Aorta (tissue), 5 donors: ENCODE results near the gene ZGRF1. TPM values are rescaled to one million over a fixed set of nuclear protein-coding genes. Genes with fewer than 3 reads are reported as not detected.
"Not testable (repeated sequence)": the region's sequence is repeated elsewhere in the genome, so short reads cannot be mapped to it uniquely, and the experiment has no call there.

Source experiments
- ATAC-seq: fragments of 200-7000 bp; cut with Tn5 transposase; one replicate; pipeline ENCODE4 v1.9.1; 2022; ENCODE audit warnings: moderate library complexity; ENCODE audit not compliant: low FRiP score
- DNase-seq, 2 donors: peaks; one replicate each; pipeline ENCODE4 v3.0.0-alpha.2; 2020
- H3K27ac ChIP-seq, 2 donors: one replicate each; pipeline ENCODE4 v1.5.1; 2013; ENCODE audit warnings: low read length in 2 of 2, mild to moderate bottlenecking in 2 of 2, moderate library complexity in 2 of 2, control low read depth in 1 of 2, inconsistent platforms in 1 of 2, low read depth in 1 of 2
- H3K27me3 ChIP-seq, 2 donors: one replicate each; pipeline ENCODE4 v1.6.1; 2013; ENCODE audit warnings: control low read depth in 1 of 2, low read length in 1 of 2, mild to moderate bottlenecking in 1 of 2, moderate library complexity in 1 of 2; ENCODE audit not compliant: insufficient read depth in 2 of 2, control insufficient read depth in 1 of 2
- H3K36me3 ChIP-seq, 2 donors: one replicate each; pipeline ENCODE4 v1.6.1; 2013; ENCODE audit warnings: control low read depth in 1 of 2, low read length in 1 of 2, mild to moderate bottlenecking in 1 of 2; ENCODE audit not compliant: insufficient read depth in 2 of 2, control insufficient read depth in 1 of 2
- H3K4me1 ChIP-seq, 2 donors: one replicate each; pipeline ENCODE4 v1.6.1; 2013; ENCODE audit warnings: low read length in 2 of 2, control low read depth in 1 of 2, mild to moderate bottlenecking in 1 of 2, moderate library complexity in 1 of 2; ENCODE audit not compliant: insufficient read depth in 2 of 2, control insufficient read depth in 1 of 2
- H3K4me3 ChIP-seq, 2 donors: one replicate each; pipeline ENCODE4 v1.5.1; 2013; ENCODE audit warnings: low read length in 2 of 2, control low read depth in 1 of 2, mild to moderate bottlenecking in 1 of 2
- H3K9me3 ChIP-seq: one replicate; pipeline ENCODE4 v1.6.1; 2013; ENCODE audit warnings: mild to moderate bottlenecking, low read length; ENCODE audit not compliant: control insufficient read depth
- WGBS, 2 donors: extraction: QIAGEN DNeasy Blood & Tissue Kit; methylation state at CpG; one replicate each; pipeline ENCODE4 v1.1.7; 2013; 5-methylcytosine and 5-hydroxymethylcytosine counted together
- intact Hi-C, 2 donors: fragments of 100-400 bp; cut with DNase I; formaldehyde crosslinking; loops; one replicate each; pipeline versions ENCODE4 v1.14.2 to v1.15.0; 2022
- polyA plus RNA-seq, 2 donors: library from polyadenylated mRNA; stranded (reverse); fragments of 200-250 nt; gene quantifications; one replicate each; pipeline ENCODE4 v1.2.3, GENCODE V29; 2013
- total RNA-seq, 2 donors: library from RNA; stranded (reverse); fragmentation: NEBNext Ultra II Directional; extraction: Animal tissue kit (Norgen Biotek cat#: 25700); gene quantifications; one replicate each; pipeline ENCODE4 v1.2.1, GENCODE V29; 2021
- donor health status: healthy with polysubstance abuse.
- donor health status: Bipolar disorder and iron deficiency.
- donor health status: DM: no; HTN: no; CAD: no.
- donor health status: DM: no; HTN: no; CAD: no.
- donor health status: DM: yes; HTN: yes; CAD: no.

Gene ZGRF1
- total and polyA plus RNA-seq, 4 donors, result 2.9 to 6.3 (median 5.4) TPM; not detected in 1

GRCh38 chr4:112664611-112665010 lies 27.9 kb upstream of the ZGRF1 start:
- Histone ChIP-seq H3K4me3 (no peak overlapping the region), H3K27me3 (no peaks in the 10 kb centered on the region), H3K36me3 (no peaks in the 10 kb centered on the region), H3K9me3 (no peaks in the 10 kb centered on the region), H3K4me1 (no peaks in the 10 kb centered on the region), H3K27ac (no peak overlapping the region)
- intact Hi-C loops, result no loop called here
- DNase-seq (no peak), ATAC-seq (no peak)
- 81 to 84% methylated on average over 2 of the region's 2 CpGs for WGBS, 2 donors

GRCh38 chr4:112656115-112656514 lies 19.4 kb upstream of the ZGRF1 start:
- DNase-seq, ATAC-seq, intact Hi-C loops, H3K36me3 ChIP-seq, H3K4me1 ChIP-seq, H3K27ac ChIP-seq, H3K9me3 ChIP-seq, H3K4me3 ChIP-seq, H3K27me3 ChIP-seq: not testable (repeated sequence)
- WGBS, 2 donors, result 85 to 87% methylated on average over 5 of the region's 5 CpGs

- Histone ChIP-seq H3K4me3 (no peak overlapping the region), H3K36me3 (peaks cover 0 to 4% of the 10 kb centered on the region in 2 donors), H3K27ac (no peak overlapping the region), H3K4me1 (no peaks in the 10 kb centered on the region), H3K27me3 (no peaks in the 10 kb centered on the region), H3K9me3 (no peaks in the 10 kb centered on the region)
- WGBS, 2 donors, result 67 to 68% methylated on average over 5 of the region's 5 CpGs
- intact Hi-C loops, result no loop called here
- DNase-seq (no peak), ATAC-seq (no peak)
Measured at GRCh38 chr4:112655270-112655669, 18.6 kb upstream of the ZGRF1 start.

DNA sequence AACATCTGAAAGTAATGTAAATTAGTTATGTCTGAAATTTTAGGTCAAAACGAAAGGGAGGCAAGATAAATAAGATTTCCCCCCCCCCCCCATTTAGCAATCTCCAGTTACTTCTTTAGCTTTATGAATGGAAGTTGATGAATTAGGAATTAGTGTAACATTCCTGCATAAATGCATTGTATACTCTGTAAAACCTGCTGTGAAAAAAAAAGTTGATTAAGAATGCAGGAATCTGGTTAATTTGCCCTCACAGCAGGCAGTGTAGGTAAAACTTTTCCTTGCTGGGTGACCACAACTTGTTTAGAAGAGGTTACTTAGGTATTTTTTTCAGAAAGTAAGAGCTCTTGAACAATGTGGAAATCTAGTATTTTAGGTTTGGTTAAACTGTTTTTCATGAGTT lies 15.5 kb upstream of the ZGRF1 start:
- Histone ChIP-seq H3K27ac (no peak overlapping the region), H3K27me3 (no peaks in the 10 kb centered on the region), H3K9me3 (no peaks in the 10 kb centered on the region), H3K4me3 (no peak overlapping the region), H3K36me3 (peaks cover 2 to 9% of the 10 kb centered on the region in 2 donors), H3K4me1 (no peaks in the 10 kb centered on the region)
- DNase-seq (no peak), ATAC-seq (no peak)
- intact Hi-C loops, result no loop called here
- WGBS, 2 donors, result 26 to 31% methylated on average over 1 of the region's 1 CpG

- H3K4me3 ChIP-seq, result no peak overlapping the region
- no peak overlapping the region for H3K27ac ChIP-seq
- H3K9me3 ChIP-seq, result no peaks in the 10 kb centered on the region
- no peaks in the 10 kb centered on the region for H3K27me3 ChIP-seq
- H3K36me3 ChIP-seq, result peaks cover 4 to 9% of the 10 kb centered on the region in 2 donors
- ATAC-seq, result no peak
- intact Hi-C loops, result no loop called here
- H3K4me1 ChIP-seq, result no peaks in the 10 kb centered on the region
- DNase-seq, result no peak
Measured at GRCh38 chr4:112651641-112652040, 14.9 kb upstream of the ZGRF1 start.

DNA sequence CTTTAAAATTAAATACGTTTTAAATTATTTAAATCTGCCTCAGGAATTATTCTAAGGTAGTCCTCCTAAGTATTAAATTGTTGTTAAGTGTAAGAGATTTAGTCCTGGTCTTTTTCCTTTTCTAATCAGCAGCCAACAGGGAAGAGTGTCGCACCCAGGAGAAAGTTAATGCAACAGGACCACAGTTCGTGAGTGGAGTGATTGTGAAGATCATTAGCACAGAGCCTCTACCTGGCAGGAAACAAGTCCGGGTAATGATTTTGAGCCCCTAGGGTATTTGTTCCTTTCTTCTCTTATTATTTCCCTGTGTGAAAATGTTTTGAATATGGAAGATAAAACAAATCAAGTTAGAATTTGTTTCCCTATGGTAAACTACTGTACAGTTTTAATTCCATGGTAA lies 13.6 kb upstream of the ZGRF1 start:
- intact Hi-C loops, result no loop called here
- 51 to 56% methylated on average over 4 of the region's 4 CpGs for WGBS, 2 donors
- Histone ChIP-seq H3K4me1 (no peaks in the 10 kb centered on the region), H3K9me3 (no peaks in the 10 kb centered on the region), H3K4me3 (no peak overlapping the region), H3K27ac (no peak overlapping the region), H3K36me3 (peaks cover 5 to 9% of the 10 kb centered on the region in 2 donors), H3K27me3 (peaks cover 0 to 2% of the 10 kb centered on the region in 2 donors)
- DNase-seq (no peak), ATAC-seq (no peak)

DNA sequence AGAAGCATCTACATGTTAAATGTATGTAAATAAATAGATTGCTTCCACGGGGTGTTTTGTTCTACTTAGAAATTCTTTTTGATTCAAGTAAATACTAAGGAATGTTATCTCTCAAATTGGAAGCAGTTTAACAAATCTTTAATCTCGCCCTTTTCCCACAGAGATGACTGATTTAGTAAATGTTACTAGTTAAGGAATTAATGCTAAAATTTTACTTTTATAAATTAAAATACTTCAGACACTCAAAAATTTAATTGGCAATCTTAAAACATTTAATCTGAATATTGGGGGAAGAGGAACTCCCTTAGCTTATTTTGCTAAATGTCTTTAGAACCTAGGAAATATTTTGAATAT lies 12.3 kb upstream of the ZGRF1 start:
- Histone ChIP-seq H3K36me3 (peaks cover 5 to 9% of the 10 kb centered on the region in 2 donors), H3K27ac (no peak overlapping the region), H3K4me3 (no peak overlapping the region), H3K9me3 (no peaks in the 10 kb centered on the region), H3K27me3 (peaks cover 0 to 2% of the 10 kb centered on the region in 2 donors), H3K4me1 (no peaks in the 10 kb centered on the region)
- DNase-seq, result no peak
- no peak for ATAC-seq
- intact Hi-C loops, result no loop called here
- 31 to 33% methylated on average over 2 of the region's 2 CpGs for whole genome bisulfite sequencing, 2 donors

DNA sequence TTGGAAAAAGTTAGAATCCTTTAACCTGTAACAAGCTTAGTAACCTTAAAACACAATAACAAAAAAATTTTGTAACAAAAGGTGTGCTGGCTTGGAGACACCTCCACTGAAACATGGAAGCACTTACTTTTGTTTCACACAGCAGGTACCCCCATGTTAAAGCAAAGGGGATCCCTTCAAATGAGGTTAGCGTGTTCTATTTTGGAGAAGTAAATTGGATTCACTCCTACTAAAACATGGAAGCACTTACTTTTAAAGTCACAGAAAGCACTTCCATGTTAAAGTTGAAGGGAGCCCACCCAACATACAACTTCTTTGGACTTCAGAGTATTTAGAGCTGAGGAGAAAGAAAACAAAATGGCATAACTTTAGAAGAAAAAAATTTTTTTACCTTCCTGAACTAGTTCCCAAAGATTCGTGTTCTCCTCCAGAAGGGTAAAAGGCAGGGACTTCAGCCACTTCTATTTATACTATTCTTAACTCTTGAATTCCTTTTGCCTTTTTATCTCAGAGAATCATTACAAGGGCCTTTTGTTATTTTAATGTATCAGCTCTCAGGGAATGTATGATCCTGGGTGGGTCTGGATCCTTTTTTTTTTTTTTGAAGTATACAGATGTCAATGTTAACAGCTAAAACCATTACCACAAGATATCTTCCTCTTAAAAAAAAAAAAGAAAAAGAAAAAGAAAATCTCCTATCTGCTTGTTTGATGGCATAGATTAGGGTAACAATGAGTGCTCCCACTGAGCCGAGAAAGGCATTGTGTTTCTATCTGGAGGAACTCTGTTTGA lies 11.8 kb upstream of the ZGRF1 start:
- 20 to 30% methylated on average over 3 of the region's 3 CpGs for WGBS, 2 donors

DNA sequence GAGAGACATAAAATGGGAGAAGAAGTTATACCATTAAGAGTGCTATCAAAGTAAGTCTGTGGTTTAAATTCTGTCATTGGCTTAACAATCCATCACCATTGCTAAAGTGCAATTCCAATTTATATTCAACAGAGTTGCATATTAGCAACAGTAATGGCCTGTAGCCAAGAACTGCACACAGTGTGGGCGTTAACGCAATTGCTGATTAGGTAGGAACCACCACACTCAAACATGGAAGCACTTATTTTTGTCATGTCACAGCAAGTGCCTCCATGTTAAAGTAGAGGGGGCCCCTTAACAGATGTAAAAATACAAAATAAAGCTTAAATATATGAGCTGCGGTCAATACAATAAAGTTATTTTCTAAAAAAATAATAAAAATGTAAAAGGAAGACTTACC lies 11.1 kb upstream of the ZGRF1 start:
- DNase-seq (no peak), ATAC-seq (no peak)
- no peak overlapping the region for H3K27ac ChIP-seq
- 39 to 41% methylated on average over 3 of the region's 3 CpGs for WGBS, 2 donors
- peaks cover 5 to 9% of the 10 kb centered on the region in 2 donors for H3K36me3 ChIP-seq
- peaks cover 0 to 2% of the 10 kb centered on the region in 2 donors for H3K27me3 ChIP-seq
- no peaks in the 10 kb centered on the region for H3K9me3 ChIP-seq
- H3K4me3 ChIP-seq, result no peak overlapping the region
- no peaks in the 10 kb centered on the region for H3K4me1 ChIP-seq
- intact Hi-C loops, result no loop called here

More for the DNA sequence above, 11.8 kb upstream of the ZGRF1 start:
- H3K4me1 ChIP-seq, result no peaks in the 10 kb centered on the region
- no peak overlapping the region for H3K4me3 ChIP-seq
- H3K27ac ChIP-seq, result no peak overlapping the region
- intact Hi-C loops, result no loop called here
- ATAC-seq (no peak), DNase-seq (no peak)
- no peaks in the 10 kb centered on the region for H3K9me3 ChIP-seq
- peaks cover 0 to 2% of the 10 kb centered on the region in 2 donors for H3K27me3 ChIP-seq
- peaks cover 5 to 9% of the 10 kb centered on the region in 2 donors for H3K36me3 ChIP-seq
